HG03460 (cell line): ENCODE measurements around the gene USP17L30.
"Not testable (repeated sequence)": the region's sequence is repeated elsewhere in the genome, so short reads cannot be mapped to it uniquely, and the experiment has no call there.

Experiments used
- ATAC-seq: cut with Tn5 transposase; IDR thresholded peaks from one replicate; pipeline ENCODE4 v1.9.1; 2021; ENCODE audit not compliant: unreplicated experiment

Gene USP17L30

GRCh38 chr4:9362829-9363228 is at the start of gene USP17L30:
TSS of gene USP17L30 (plus strand) at chr4:9363129. CDS start at chr4:9363129, 0 bp downstream.
- not testable (repeated sequence) for ATAC-seq

GRCh38 chr4:9324191-9324590 is 38.7 kb upstream of the USP17L30 start:
- ATAC-seq, result not testable (repeated sequence)

GRCh38 chr4:9324865-9325264 is 38.1 kb upstream of the USP17L30 start, which contains the start of gene USP17L24:
TSS of gene USP17L24 (plus strand) at chr4:9325165. CDS start at chr4:9325165, 0 bp downstream.
- ATAC-seq, result not testable (repeated sequence)

GRCh38 chr4:9329611-9330010 is 33.3 kb upstream of the USP17L30 start, which contains the start of gene USP17L25:
TSS of gene USP17L25 (plus strand) at chr4:9329911. CDS start at chr4:9329911, 0 bp downstream.
- ATAC-seq, result not testable (repeated sequence)

- ATAC-seq, result not testable (repeated sequence)
Observed at GRCh38 chr4:9334358-9334757, 28.6 kb upstream of the USP17L30 start, which contains the start of gene USP17L26. TSS of gene USP17L26 (plus strand) at chr4:9334658. CDS start at chr4:9334658, 0 bp downstream.

GRCh38 chr4:9339103-9339502 is 23.8 kb upstream of the USP17L30 start, which contains the start of gene USP17L5:
TSS of gene USP17L5 (plus strand) at chr4:9339403. CDS start at chr4:9339403, 0 bp downstream.
- ATAC-seq, result not testable (repeated sequence)

- not testable (repeated sequence) for ATAC-seq
Observed at GRCh38 chr4:9343848-9344247, 19.1 kb upstream of the USP17L30 start, which contains the start of gene USP17L27. TSS of gene USP17L27 (plus strand) at chr4:9344148. CDS start at chr4:9344148, 0 bp downstream.

GRCh38 chr4:9348593-9348992 is 14.3 kb upstream of the USP17L30 start, which contains the start of gene USP17L28:
TSS of gene USP17L28 (plus strand) at chr4:9348893. CDS start at chr4:9348893, 0 bp downstream.
- not testable (repeated sequence) for ATAC-seq

GRCh38 chr4:9350866-9351265 is 12.1 kb upstream of the USP17L30 start:
- not testable (repeated sequence) for ATAC-seq

GRCh38 chr4:9353338-9353737 is 9.6 kb upstream of the USP17L30 start, which contains the start of gene USP17L29:
TSS of gene USP17L29 (plus strand) at chr4:9353638. CDS start at chr4:9353638, 0 bp downstream.
- not testable (repeated sequence) for ATAC-seq

- ATAC-seq, result not testable (repeated sequence)
Observed at GRCh38 chr4:9379881-9380280, 17.0 kb downstream of the USP17L30 start.

GRCh38 chr4:9381012-9381534 is 18.1 kb downstream of the USP17L30 start:
- not testable (repeated sequence) for ATAC-seq

- no peak for ATAC-seq
Observed at GRCh38 chr4:9384126-9384525, 21.2 kb downstream of the USP17L30 start.

GRCh38 chr4:9389001-9389400 is 26.1 kb downstream of the USP17L30 start:
- ATAC-seq, result not testable (repeated sequence)

- ATAC-seq, result not testable (repeated sequence)
Observed at GRCh38 chr4:9405774-9406173, 42.8 kb downstream of the USP17L30 start.

GRCh38 chr4:9406491-9406890 is 43.6 kb downstream of the USP17L30 start:
- not testable (repeated sequence) for ATAC-seq

GRCh38 chr4:9409793-9410192 is 46.9 kb downstream of the USP17L30 start:
- ATAC-seq, result no peak
